ENCODE results near the gene RAP1A.

RAP1A gene

GRCh38 chr1:111733183-111733991, 113.8 kb downstream of the RAP1A start:
- TF ChIP-seq CEBPB (IDR thresholded peaks at IDR 0.05) (no peak), RAD21 (IDR thresholded peaks at IDR 0.05; ENCODE audit: low read depth) (no peak), YY1 (IDR thresholded peaks at IDR 0.05; ENCODE audit: low read depth) (no peak), REST (IDR thresholded peaks at IDR 0.05; ENCODE audit: low read depth) (no peak), USF1 (IDR thresholded peaks at IDR 0.05) (no peak)

GRCh38 chr1:111733992-111734341, 114.4 kb downstream of the RAP1A start:
- no peak for TF ChIP-seq TEAD4 (IDR thresholded peaks at IDR 0.05)
- no peak for TF ChIP-seq CREB1 (IDR thresholded peaks at IDR 0.05; ENCODE audit: low read depth)
- no peak for TF ChIP-seq TCF12 (IDR thresholded peaks at IDR 0.05; ENCODE audit: low read depth)
- TF ChIP-seq YY1 (IDR thresholded peaks at IDR 0.05; ENCODE audit: low read depth): no peak
- no peak for TF ChIP-seq CEBPB (IDR thresholded peaks at IDR 0.05)
- TF ChIP-seq USF1 (IDR thresholded peaks at IDR 0.05): no peak
- TF ChIP-seq NFIC (IDR thresholded peaks at IDR 0.05): no peak
- TF ChIP-seq FOXM1 (IDR thresholded peaks at IDR 0.05; ENCODE audit: borderline replicate concordance, low read depth): no peak
- no peak for TF ChIP-seq EGR1 (IDR thresholded peaks at IDR 0.05)
- TF ChIP-seq MAX (IDR thresholded peaks at IDR 0.05): no peak
- no peak for TF ChIP-seq REST (IDR thresholded peaks at IDR 0.05; ENCODE audit: low read depth)
- TF ChIP-seq EP300 (IDR thresholded peaks at IDR 0.05; ENCODE audit: borderline replicate concordance): no peak
- TF ChIP-seq RAD21 (IDR thresholded peaks at IDR 0.05; ENCODE audit: low read depth): no peak
- no peak for TF ChIP-seq ZBTB7A (IDR thresholded peaks at IDR 0.05; ENCODE audit: low read depth)
- TF ChIP-seq TAF1 (IDR thresholded peaks at IDR 0.05; ENCODE audit: low read depth): no peak

- TF ChIP-seq TCF12 (IDR thresholded peaks at IDR 0.05; ENCODE audit: low read depth) (no peak), REST (IDR thresholded peaks at IDR 0.05; ENCODE audit: low read depth) (no peak), FOXM1 (IDR thresholded peaks at IDR 0.05; ENCODE audit: borderline replicate concordance, low read depth) (no peak), TEAD4 (IDR thresholded peaks at IDR 0.05) (no peak), CEBPB (IDR thresholded peaks at IDR 0.05) (no peak), USF1 (IDR thresholded peaks at IDR 0.05) (no peak), ZBTB7A (IDR thresholded peaks at IDR 0.05; ENCODE audit: low read depth) (no peak), RAD21 (IDR thresholded peaks at IDR 0.05; ENCODE audit: low read depth) (no peak), CREB1 (IDR thresholded peaks at IDR 0.05; ENCODE audit: low read depth) (no peak), EGR1 (IDR thresholded peaks at IDR 0.05) (no peak), TAF1 (IDR thresholded peaks at IDR 0.05; ENCODE audit: low read depth) (no peak), YY1 (IDR thresholded peaks at IDR 0.05; ENCODE audit: low read depth) (no peak), NFIC (IDR thresholded peaks at IDR 0.05) (no peak), EP300 (IDR thresholded peaks at IDR 0.05; ENCODE audit: borderline replicate concordance) (no peak)
These were observed 114.8 kb downstream of the RAP1A start for GRCh38 chr1:111734426-111734825.

GRCh38 chr1:111734856-111735255, 115.3 kb downstream of the RAP1A start:
- TF ChIP-seq CEBPB (IDR thresholded peaks at IDR 0.05) (no peak), TCF12 (IDR thresholded peaks at IDR 0.05; ENCODE audit: low read depth) (no peak), RAD21 (IDR thresholded peaks at IDR 0.05; ENCODE audit: low read depth) (no peak), USF1 (IDR thresholded peaks at IDR 0.05) (no peak), ZBTB7A (IDR thresholded peaks at IDR 0.05; ENCODE audit: low read depth) (no peak), REST (IDR thresholded peaks at IDR 0.05; ENCODE audit: low read depth) (no peak), YY1 (IDR thresholded peaks at IDR 0.05; ENCODE audit: low read depth) (no peak), EP300 (IDR thresholded peaks at IDR 0.05; ENCODE audit: borderline replicate concordance) (no peak), NFIC (IDR thresholded peaks at IDR 0.05) (no peak), TAF1 (IDR thresholded peaks at IDR 0.05; ENCODE audit: low read depth) (no peak), MAX (IDR thresholded peaks at IDR 0.05) (no peak), CREB1 (IDR thresholded peaks at IDR 0.05; ENCODE audit: low read depth) (no peak), EGR1 (IDR thresholded peaks at IDR 0.05) (no peak)
